ENCODE measurements around the gene PALB2.

DNA sequence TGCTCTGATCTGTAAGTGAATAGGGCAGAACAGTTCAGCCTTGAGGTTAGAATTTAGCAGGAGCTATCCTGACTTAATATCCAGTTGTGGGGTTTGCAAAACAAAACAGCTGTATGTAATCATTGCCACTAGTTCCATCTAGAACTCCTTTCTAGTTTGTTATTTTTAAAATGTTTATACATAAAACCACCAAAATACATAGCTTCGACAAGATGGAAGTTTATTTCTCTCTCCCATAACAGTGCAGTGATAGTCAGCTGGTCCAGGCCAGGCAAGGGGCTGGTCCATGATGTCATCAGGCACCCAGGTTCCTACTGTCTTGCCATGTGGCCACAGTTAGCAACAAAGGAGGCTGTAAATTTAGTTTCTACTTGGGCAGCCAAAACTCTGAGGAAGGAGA, 27.1 kb upstream of the PALB2 start:
- TF ChIP-seq, protein P1, sequence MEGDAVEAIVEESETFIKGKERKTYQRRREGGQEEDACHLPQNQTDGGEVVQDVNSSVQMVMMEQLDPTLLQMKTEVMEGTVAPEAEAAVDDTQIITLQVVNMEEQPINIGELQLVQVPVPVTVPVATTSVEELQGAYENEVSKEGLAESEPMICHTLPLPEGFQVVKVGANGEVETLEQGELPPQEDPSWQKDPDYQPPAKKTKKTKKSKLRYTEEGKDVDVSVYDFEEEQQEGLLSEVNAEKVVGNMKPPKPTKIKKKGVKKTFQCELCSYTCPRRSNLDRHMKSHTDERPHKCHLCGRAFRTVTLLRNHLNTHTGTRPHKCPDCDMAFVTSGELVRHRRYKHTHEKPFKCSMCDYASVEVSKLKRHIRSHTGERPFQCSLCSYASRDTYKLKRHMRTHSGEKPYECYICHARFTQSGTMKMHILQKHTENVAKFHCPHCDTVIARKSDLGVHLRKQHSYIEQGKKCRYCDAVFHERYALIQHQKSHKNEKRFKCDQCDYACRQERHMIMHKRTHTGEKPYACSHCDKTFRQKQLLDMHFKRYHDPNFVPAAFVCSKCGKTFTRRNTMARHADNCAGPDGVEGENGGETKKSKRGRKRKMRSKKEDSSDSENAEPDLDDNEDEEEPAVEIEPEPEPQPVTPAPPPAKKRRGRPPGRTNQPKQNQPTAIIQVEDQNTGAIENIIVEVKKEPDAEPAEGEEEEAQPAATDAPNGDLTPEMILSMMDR (IDR thresholded peaks at IDR 0.05) = no peak
- no peak for TF ChIP-seq ZFX (IDR thresholded peaks at IDR 0.05; ENCODE audit: borderline replicate concordance)
